K562 (cell line): ENCODE data around the gene SCUBE1. TPM values are rescaled to one million over a fixed set of nuclear protein-coding genes. Genes with fewer than 3 reads are reported as not detected.

Experiments
- MGA ChIP-seq: fragments of 450-650 bp; IDR thresholded peaks from 2 replicates; pipeline ENCODE4 v1.6.1; 2016; ENCODE audit warnings: mild to moderate bottlenecking, moderate library complexity
- polyA plus RNA-seq, 8 experiments: library from polyadenylated mRNA; depleted of rRNA in 4 of 8; stranded (reverse) in 5 of 8; unstranded in 3 of 8; fragments of >200 nt; fragmentation: Nextera tagmentation in 2 of 8; fragmentation: Illumina TruSeq in 1 of 8; extraction: Ambion mirVana in 2 of 8; extraction: Trizol in 1 of 8; gene quantifications; 2 replicates each; pipeline versions ENCODE4 v1.2.1 to v1.2.3, GENCODE V29; 2011 to 2014; ENCODE audit warnings: inconsistent platforms in 1 of 8, missing spikeins in 1 of 8
- total RNA-seq, 7 experiments: library from RNA; depleted of rRNA in 6 of 7; stranded (reverse); fragments of >200 nt in 6 of 7; fragmentation: Illumina TruSeq in 2 of 7; extraction: Trizol in 2 of 7; gene quantifications; 2 replicates each; pipeline versions ENCODE4 v1.2.1 to v1.2.3, GENCODE V29; 2011 to 2021; ENCODE audit warnings: low replicate concordance in 1 of 7
- TF ChIP-seq, protein P1 (sequence below): IDR thresholded peaks from 2 replicates; pipeline ENCODE4 v1.6.1; 2011; ENCODE audit not compliant: insufficient read length; ENCODE audit errors: extremely low read depth

Gene SCUBE1
- total and polyA plus RNA-seq, 9 of the 15 experiments (the other 6 are each of a cell fraction or from before 2014, with no cell fraction given): 0.03 to 0.47 (median 0.29) TPM; not detected in 6

GRCh38 chr22:43392385-43392989 is 49.3 kb upstream of the SCUBE1 start (continued):
- no peak for TF ChIP-seq MGA
- TF ChIP-seq, protein P1, sequence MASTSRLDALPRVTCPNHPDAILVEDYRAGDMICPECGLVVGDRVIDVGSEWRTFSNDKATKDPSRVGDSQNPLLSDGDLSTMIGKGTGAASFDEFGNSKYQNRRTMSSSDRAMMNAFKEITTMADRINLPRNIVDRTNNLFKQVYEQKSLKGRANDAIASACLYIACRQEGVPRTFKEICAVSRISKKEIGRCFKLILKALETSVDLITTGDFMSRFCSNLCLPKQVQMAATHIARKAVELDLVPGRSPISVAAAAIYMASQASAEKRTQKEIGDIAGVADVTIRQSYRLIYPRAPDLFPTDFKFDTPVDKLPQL: no peak
